ENCODE measurements around the gene WFDC9. TPM values are rescaled to one million over a fixed set of nuclear protein-coding genes. Genes with fewer than 3 reads are reported as not detected.

WFDC9 gene
- total RNA-seq, 1 experiment from 2014 or later, result not detected

GRCh38 chr20:45583502-45583901 is 47.6 kb downstream of the WFDC9 start:
- no peak overlapping the region for H3K4me3 Mint-ChIP-seq (ENCODE audit: unreplicated experiment)
- H3K9me3 Mint-ChIP-seq (ENCODE audit: unreplicated experiment), result no peaks in the 10 kb centered on the region
- peaks cover 7% of the 10 kb centered on the region for H3K4me1 Mint-ChIP-seq (ENCODE audit: low read depth, unreplicated experiment)
- no peak for TF ChIP-seq CTCF (IDR thresholded peaks at IDR 0.05; ENCODE audit: insufficient read depth in 1 of 2, low read depth in 1 of 2, low read length in 1 of 2, severe bottlenecking in 1 of 2, unreplicated experiment in 1 of 2)
- ChIA-PET CTCF (interaction anchor here (0.6 kb wide), 1 partner anchor 187 kb away, joined by 3 read pairs; no protein-coding TSS in a partner anchor), POLR2A (no interaction called here)
- no peaks in the 10 kb centered on the region for H3K36me3 ChIP-seq (ENCODE audit: control insufficient read depth, insufficient read depth, low read length)
- no peak for DNase-seq
- intact Hi-C loops (cut with micrococcal nuclease; ENCODE audit: unreplicated experiment), result no loop called here
- no peak overlapping the region for H3K4me3 ChIP-seq (ENCODE audit: low read depth, low read length)
- no peaks in the 10 kb centered on the region for H3K9me3 ChIP-seq
- H3K27me3 ChIP-seq (replicated peaks; ENCODE audit: control insufficient read depth, insufficient read depth, low read length), result no peaks in the 10 kb centered on the region
- peaks cover 7% of the 10 kb centered on the region for H3K4me1 ChIP-seq
- H3K27me3 Mint-ChIP-seq (ENCODE audit: insufficient read depth, unreplicated experiment), result no peaks in the 10 kb centered on the region
- H3K27ac Mint-ChIP-seq (ENCODE audit: unreplicated experiment), result no peak overlapping the region
- no peaks in the 10 kb centered on the region for H3K36me3 Mint-ChIP-seq (ENCODE audit: insufficient read depth, unreplicated experiment)
- BruUV-seq (replicated peaks), result no TSS peak

- Mint-ChIP-seq H3K4me1 (ENCODE audit: low read depth, unreplicated experiment) (peaks cover 11% of the 10 kb centered on the region), H3K36me3 (ENCODE audit: insufficient read depth, unreplicated experiment) (peaks cover 4% of the 10 kb centered on the region), H3K27ac (ENCODE audit: unreplicated experiment) (no peak overlapping the region), H3K9me3 (ENCODE audit: unreplicated experiment) (no peaks in the 10 kb centered on the region), H3K4me3 (ENCODE audit: unreplicated experiment) (no peak overlapping the region), H3K27me3 (ENCODE audit: insufficient read depth, unreplicated experiment) (no peaks in the 10 kb centered on the region)
- TF ChIP-seq CTCF (IDR thresholded peaks at IDR 0.05; ENCODE audit: insufficient read depth in 1 of 2, low read depth in 1 of 2, low read length in 1 of 2, severe bottlenecking in 1 of 2, unreplicated experiment in 1 of 2), result no peak
- ChIA-PET POLR2A (no interaction called here), CTCF (no interaction called here)
- Histone ChIP-seq H3K27me3 (replicated peaks; ENCODE audit: control insufficient read depth, insufficient read depth, low read length) (no peaks in the 10 kb centered on the region), H3K36me3 (ENCODE audit: control insufficient read depth, insufficient read depth, low read length) (no peaks in the 10 kb centered on the region), H3K4me1 (peaks cover 14% of the 10 kb centered on the region), H3K9me3 (no peaks in the 10 kb centered on the region), H3K4me3 (ENCODE audit: low read depth, low read length) (no peak overlapping the region)
- DNase-seq, result no peak
- intact Hi-C loops (cut with micrococcal nuclease; ENCODE audit: unreplicated experiment), result no loop called here
- BruUV-seq (replicated peaks), result no TSS peak
Observed at GRCh38 chr20:45581702-45582101, 49.4 kb downstream of the WFDC9 start.

DNA sequence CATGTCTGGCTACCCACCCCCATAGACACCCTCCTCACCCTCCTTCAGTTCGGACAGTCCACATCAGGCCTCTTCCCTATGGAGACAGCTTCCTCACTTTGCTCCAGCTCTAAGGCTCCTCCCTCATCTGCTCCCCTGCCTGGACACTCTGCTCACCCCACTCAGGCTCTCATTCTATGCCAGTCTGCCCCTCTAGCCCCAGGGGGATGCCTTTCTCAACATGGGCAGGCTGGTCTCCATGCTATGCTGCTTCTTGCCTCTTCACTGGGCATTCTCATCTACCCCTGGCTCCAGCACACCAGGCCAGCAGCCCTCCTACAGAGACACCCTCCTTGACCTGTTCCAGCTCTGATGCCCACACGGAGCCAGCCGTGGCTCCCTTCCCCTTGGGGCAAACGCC is 51.9 kb downstream of the WFDC9 start, which contains the start of gene WFDC8:
Gene WFDC8, minus strand, starts transcription at position 101 of the 400 bp plus-strand sequence. Its CDS starts 37 bp downstream, at position 64.
- H3K27me3 Mint-ChIP-seq (ENCODE audit: insufficient read depth, unreplicated experiment), result no peaks in the 10 kb centered on the region
- no peaks in the 10 kb centered on the region for H3K36me3 ChIP-seq (ENCODE audit: control insufficient read depth, insufficient read depth, low read length)
- no peak for TF ChIP-seq CTCF (IDR thresholded peaks at IDR 0.05; ENCODE audit: insufficient read depth in 1 of 2, low read depth in 1 of 2, low read length in 1 of 2, severe bottlenecking in 1 of 2, unreplicated experiment in 1 of 2)
- H3K27me3 ChIP-seq (replicated peaks; ENCODE audit: control insufficient read depth, insufficient read depth, low read length), result no peaks in the 10 kb centered on the region
- peaks cover 29% of the 10 kb centered on the region for H3K4me1 Mint-ChIP-seq (ENCODE audit: low read depth, unreplicated experiment)
- peaks cover 6% of the 10 kb centered on the region for H3K36me3 Mint-ChIP-seq (ENCODE audit: insufficient read depth, unreplicated experiment)
- DNase-seq, result no peak
- BruUV-seq (replicated peaks), result no TSS peak
- H3K4me3 ChIP-seq (ENCODE audit: low read depth, low read length), result no peak within 1 kb of the TSS
- ChIA-PET POLR2A (interaction anchor here (0.6 kb wide), 1 partner anchor 173 kb away, joined by 3 read pairs; no protein-coding TSS in a partner anchor), CTCF (interaction anchor here (0.6 to 0.7 kb wide), 2 partner anchors 192 to 969 kb away, joined by 3 read pairs; no protein-coding TSS in a partner anchor)
- H3K4me3 Mint-ChIP-seq (ENCODE audit: unreplicated experiment), result no peak within 1 kb of the TSS
- H3K9me3 Mint-ChIP-seq (ENCODE audit: unreplicated experiment), result no peaks in the 10 kb centered on the region
- intact Hi-C loops (cut with micrococcal nuclease; ENCODE audit: unreplicated experiment), result no loop called here
- no peak within 1 kb of the TSS for H3K27ac Mint-ChIP-seq (ENCODE audit: unreplicated experiment)
- H3K9me3 ChIP-seq, result no peaks in the 10 kb centered on the region
- peaks cover 27% of the 10 kb centered on the region for H3K4me1 ChIP-seq
